NT2/D1 (cell line): ENCODE results near the gene FIGNL2.
"Not testable (repeated sequence)": the region's sequence is repeated elsewhere in the genome, so short reads cannot be mapped to it uniquely, and the experiment has no call there.

ENCODE experiments used
- SUZ12 ChIP-seq: IDR thresholded peaks from 2 replicates; pipeline ENCODE4 v1.6.1; 2011; ENCODE audit not compliant: insufficient read length, insufficient read depth; ENCODE audit errors: extremely low read depth
- YY1 ChIP-seq: IDR thresholded peaks from 2 replicates; pipeline ENCODE4 v1.6.1; 2011; ENCODE audit not compliant: insufficient read length, insufficient read depth
- ZNF274 ChIP-seq: IDR thresholded peaks from 2 replicates; pipeline ENCODE4 v1.6.1; 2011; ENCODE audit warnings: mild to moderate bottlenecking, low read depth, low read length

DNA sequence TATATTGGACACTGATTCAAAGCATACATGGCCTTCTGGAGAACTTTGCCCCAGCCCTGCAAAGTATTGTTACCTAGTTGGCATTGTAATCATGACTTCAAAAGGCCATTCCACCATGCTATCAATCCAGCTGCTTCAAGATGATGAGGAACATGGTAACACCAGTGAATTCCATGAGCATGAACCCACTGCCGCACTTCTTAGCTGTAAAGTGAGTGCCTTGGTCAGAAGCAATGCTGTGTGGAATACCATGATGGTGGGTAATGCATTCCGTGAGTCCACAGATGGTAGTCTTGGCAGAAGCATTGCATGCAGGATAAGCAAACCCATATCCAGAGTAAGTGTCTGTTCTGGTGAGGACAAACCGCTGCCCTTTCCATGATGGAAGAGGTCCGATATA is 50.5 kb downstream of the FIGNL2 start:
- TF ChIP-seq ZNF274, YY1, SUZ12: not testable (repeated sequence)
